Measurements from ENCODE around the gene CRIM1. TPM values are rescaled to one million over a fixed set of nuclear protein-coding genes. Genes with fewer than 3 reads are reported as not detected.

CRIM1 gene
- total RNA-seq, 1 donor from 2014 or later = 105 TPM

DNA sequence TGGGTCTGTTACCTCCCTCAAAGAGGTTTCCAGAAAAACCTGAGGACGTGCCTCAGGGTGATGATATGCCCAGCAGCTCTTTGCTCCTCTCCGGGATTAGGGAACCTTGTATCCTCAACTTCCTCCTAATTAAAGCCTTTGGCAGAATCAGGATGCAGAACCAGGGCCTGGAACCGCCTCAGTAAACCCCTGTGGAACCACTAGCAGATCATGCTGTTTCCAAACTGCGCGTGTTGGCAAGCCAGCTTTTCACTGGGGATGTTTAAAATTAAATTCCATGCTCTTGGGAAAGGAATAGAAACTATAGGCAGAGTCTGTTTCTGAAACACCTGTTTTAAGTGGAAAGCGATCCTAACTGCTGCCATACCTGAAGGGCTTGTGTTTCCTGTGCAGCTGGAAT lies 26.4 kb downstream of the CRIM1 start:
- H3K27me3 ChIP-seq (ENCODE audit: low read depth) = no peaks in the 10 kb centered on the region
- H3K4me1 ChIP-seq = peaks cover 37% of the 10 kb centered on the region
- intact Hi-C loops (cut with DNase I) = no loop called here
- H3K27ac ChIP-seq = no peak overlapping the region
- no peaks in the 10 kb centered on the region for H3K9me3 ChIP-seq
- TF ChIP-seq, protein P1, sequence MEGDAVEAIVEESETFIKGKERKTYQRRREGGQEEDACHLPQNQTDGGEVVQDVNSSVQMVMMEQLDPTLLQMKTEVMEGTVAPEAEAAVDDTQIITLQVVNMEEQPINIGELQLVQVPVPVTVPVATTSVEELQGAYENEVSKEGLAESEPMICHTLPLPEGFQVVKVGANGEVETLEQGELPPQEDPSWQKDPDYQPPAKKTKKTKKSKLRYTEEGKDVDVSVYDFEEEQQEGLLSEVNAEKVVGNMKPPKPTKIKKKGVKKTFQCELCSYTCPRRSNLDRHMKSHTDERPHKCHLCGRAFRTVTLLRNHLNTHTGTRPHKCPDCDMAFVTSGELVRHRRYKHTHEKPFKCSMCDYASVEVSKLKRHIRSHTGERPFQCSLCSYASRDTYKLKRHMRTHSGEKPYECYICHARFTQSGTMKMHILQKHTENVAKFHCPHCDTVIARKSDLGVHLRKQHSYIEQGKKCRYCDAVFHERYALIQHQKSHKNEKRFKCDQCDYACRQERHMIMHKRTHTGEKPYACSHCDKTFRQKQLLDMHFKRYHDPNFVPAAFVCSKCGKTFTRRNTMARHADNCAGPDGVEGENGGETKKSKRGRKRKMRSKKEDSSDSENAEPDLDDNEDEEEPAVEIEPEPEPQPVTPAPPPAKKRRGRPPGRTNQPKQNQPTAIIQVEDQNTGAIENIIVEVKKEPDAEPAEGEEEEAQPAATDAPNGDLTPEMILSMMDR (IDR thresholded peaks at IDR 0.05) = no peak
- H3K36me3 ChIP-seq = no peaks in the 10 kb centered on the region
- DNase-seq (no peak), ATAC-seq (no peak)
- H3K4me3 ChIP-seq = no peak overlapping the region

DNA sequence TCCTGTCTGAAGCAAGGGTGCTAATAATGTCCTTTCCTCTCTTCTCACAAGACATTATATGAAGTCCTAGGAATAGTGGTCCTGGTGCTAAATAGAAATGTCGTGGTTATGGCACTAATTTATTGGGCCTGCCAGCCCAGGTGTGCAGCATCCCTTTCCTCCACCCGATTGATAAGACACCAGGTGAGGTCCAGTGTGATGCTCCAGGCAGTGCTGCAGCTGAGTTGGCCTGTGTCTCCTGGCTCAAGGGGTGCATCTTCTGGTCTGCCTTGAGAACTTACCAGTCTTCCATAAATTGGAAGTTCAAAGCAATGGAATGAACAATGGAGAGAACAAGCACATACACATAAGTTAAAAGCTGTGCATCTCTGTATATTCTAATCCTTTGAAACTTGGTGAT lies 26.9 kb downstream of the CRIM1 start:
- TF ChIP-seq, protein P1 (IDR thresholded peaks at IDR 0.05) = no peak
- intact Hi-C loops (cut with DNase I) = no loop called here
- H3K27ac ChIP-seq = no peak overlapping the region
- H3K9me3 ChIP-seq = no peaks in the 10 kb centered on the region
- ATAC-seq (no peak), DNase-seq (no peak)
- no peak overlapping the region for H3K4me3 ChIP-seq
- H3K36me3 ChIP-seq = no peaks in the 10 kb centered on the region
- H3K4me1 ChIP-seq = peaks cover 33% of the 10 kb centered on the region
- no peaks in the 10 kb centered on the region for H3K27me3 ChIP-seq (ENCODE audit: low read depth)

DNA sequence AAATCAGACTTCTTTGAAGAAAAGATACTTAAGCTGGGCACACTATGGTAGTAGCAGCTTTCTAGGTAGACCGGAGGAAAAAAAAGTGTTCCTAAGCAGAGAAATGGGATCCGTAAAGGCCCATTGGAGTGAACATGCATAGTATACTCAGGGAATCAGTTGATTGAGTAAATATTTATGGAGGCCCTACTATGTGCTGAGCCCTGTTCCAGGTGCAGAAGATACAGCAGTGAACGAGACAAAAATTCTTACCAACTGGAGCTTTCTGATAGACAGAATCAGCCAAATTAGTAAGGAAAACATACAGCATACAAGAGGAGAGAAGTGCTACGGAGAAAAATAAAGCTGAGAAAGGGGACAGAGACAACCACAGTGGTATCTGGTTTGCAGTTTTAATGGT lies 28.1 kb downstream of the CRIM1 start:
- no peak for ATAC-seq
- H3K27ac ChIP-seq = no peak overlapping the region
- TF ChIP-seq, protein P1 (IDR thresholded peaks at IDR 0.05) = no peak

DNA sequence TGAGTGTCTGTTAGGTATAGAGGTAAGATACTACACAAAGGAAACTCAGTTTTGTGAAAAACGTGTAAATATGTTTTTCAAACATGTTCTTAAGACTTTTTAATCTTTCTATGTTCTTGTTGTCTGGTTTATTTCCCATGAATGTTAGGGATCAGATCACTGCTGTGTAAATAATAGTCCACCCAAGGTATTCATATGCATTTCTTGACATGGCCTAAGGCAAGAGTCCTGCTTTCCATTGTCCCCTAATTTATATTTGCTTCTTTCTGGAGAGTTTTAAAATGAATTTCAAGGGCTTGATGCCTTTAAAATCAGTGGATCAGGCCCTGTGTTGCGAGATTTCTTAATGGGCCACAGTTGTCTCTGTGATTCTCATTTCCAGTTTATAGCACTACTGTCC lies 28.9 kb downstream of the CRIM1 start:
- ATAC-seq (no peak), DNase-seq (no peak)
- H3K36me3 ChIP-seq = no peaks in the 10 kb centered on the region
- H3K4me3 ChIP-seq = no peak overlapping the region
- intact Hi-C loops (cut with DNase I) = no loop called here
- H3K27ac ChIP-seq = no peak overlapping the region
- H3K4me1 ChIP-seq = peaks cover 42% of the 10 kb centered on the region
- TF ChIP-seq, protein P1 (IDR thresholded peaks at IDR 0.05) = no peak
- no peaks in the 10 kb centered on the region for H3K27me3 ChIP-seq (ENCODE audit: low read depth)
- H3K9me3 ChIP-seq = no peaks in the 10 kb centered on the region

More for the DNA sequence above, 28.1 kb downstream of the CRIM1 start:
- Histone ChIP-seq H3K4me1 (peaks cover 35% of the 10 kb centered on the region), H3K36me3 (no peaks in the 10 kb centered on the region), H3K4me3 (no peak overlapping the region), H3K9me3 (no peaks in the 10 kb centered on the region), H3K27me3 (ENCODE audit: low read depth) (no peaks in the 10 kb centered on the region)
- intact Hi-C loops (cut with DNase I) = no loop called here
- no peak for DNase-seq

DNA sequence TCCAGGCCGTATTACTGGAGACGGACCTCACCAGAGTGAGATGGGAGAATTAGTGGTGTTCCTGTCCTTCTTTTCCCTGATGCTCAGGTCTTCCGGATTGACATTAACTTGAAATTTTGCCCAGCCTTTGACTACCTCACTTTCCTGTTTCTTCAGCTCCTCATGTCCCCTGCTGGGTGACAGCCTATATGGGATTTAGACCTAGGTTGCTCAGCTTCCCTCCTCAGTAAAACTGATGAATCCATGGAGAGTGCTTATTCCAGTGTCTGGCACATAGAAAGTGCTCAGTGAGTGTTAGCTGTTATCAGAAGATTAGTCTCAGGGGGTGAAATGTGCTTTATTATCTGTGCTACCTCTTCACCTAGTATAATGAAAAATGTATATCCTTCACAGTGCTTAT lies 30.0 kb downstream of the CRIM1 start:
- Histone ChIP-seq H3K9me3 (no peaks in the 10 kb centered on the region), H3K4me3 (no peak overlapping the region), H3K36me3 (no peaks in the 10 kb centered on the region), H3K27ac (no peak overlapping the region), H3K4me1 (peaks cover 36% of the 10 kb centered on the region), H3K27me3 (ENCODE audit: low read depth) (no peaks in the 10 kb centered on the region)
- DNase-seq = no peak
- TF ChIP-seq, protein P1 (IDR thresholded peaks at IDR 0.05) = no peak
- intact Hi-C loops (cut with DNase I) = no loop called here
- no peak for ATAC-seq

Data from lower lobe of right lung (tissue), 2 donors.